ENCODE data around the gene CBX6. TPM values are rescaled to one million over a fixed set of nuclear protein-coding genes. Genes with fewer than 3 reads are reported as not detected.
"Not testable (repeated sequence)": the region's sequence is repeated elsewhere in the genome, so short reads cannot be mapped to it uniquely, and the experiment has no call there.

Gene CBX6
- total and polyA plus RNA-seq, 8 donors: 22.5 to 44.6 (median 27.9) TPM

DNA sequence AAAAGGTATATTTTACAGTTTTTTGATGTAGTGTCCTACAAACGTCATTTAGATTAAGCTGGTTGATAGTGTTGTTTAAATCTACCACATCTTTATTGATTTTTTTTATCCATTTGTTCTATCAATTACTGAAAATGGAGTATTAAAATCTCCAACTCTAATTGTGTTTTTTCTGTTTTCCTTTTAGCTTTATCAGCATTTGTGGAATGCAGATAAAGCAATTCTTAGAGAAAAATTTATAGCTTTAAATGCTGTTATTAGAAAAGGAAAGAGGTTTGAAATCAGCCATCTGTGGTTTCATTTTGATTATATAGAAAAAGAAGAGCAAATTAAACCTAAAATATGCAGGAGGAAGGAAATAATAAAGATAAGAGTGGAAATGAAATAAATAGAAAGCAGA, 39.4 kb upstream of the CBX6 start:
- no peak for FAIRE-seq
- WGBS, 2 donors: 36 to 43% methylated on average over 1 of the region's 1 CpG
- no peaks in the 10 kb centered on the region for H3K9me3 ChIP-seq
- no peak for ATAC-seq
- no peaks in the 10 kb centered on the region for H3K4me1 ChIP-seq
- DNase-seq: no peak
- no peaks in the 10 kb centered on the region for H3K27me3 ChIP-seq
- intact Hi-C loops (cut with DNase I): no loop called here
- TF ChIP-seq, protein P1, sequence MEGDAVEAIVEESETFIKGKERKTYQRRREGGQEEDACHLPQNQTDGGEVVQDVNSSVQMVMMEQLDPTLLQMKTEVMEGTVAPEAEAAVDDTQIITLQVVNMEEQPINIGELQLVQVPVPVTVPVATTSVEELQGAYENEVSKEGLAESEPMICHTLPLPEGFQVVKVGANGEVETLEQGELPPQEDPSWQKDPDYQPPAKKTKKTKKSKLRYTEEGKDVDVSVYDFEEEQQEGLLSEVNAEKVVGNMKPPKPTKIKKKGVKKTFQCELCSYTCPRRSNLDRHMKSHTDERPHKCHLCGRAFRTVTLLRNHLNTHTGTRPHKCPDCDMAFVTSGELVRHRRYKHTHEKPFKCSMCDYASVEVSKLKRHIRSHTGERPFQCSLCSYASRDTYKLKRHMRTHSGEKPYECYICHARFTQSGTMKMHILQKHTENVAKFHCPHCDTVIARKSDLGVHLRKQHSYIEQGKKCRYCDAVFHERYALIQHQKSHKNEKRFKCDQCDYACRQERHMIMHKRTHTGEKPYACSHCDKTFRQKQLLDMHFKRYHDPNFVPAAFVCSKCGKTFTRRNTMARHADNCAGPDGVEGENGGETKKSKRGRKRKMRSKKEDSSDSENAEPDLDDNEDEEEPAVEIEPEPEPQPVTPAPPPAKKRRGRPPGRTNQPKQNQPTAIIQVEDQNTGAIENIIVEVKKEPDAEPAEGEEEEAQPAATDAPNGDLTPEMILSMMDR (IDR thresholded peaks at IDR 0.05): no peak
- no peaks in the 10 kb centered on the region for H3K36me3 ChIP-seq
- no peak overlapping the region for H3K4me3 ChIP-seq
- no peak overlapping the region for H3K27ac ChIP-seq

DNA sequence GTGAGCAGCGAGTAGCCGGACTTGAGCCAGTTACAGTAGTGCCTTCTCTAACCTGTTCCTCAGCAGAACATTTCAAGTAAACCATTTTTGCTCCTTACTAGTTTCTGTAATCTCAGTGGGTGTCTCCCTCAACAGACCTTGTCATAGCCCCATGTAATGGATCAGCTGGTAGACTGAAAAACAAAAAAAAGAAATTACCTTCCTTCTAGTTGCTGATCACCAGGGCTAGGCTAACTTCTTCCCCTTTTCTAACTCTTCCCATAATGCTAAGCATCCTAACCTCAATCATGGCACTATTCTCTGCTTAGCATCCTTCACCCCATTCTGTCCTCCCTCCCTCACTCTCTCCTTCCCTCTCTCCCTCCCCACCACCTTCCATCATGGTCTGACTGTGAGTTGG, 35.8 kb upstream of the CBX6 start:
- no peak for DNase-seq
- TF ChIP-seq, protein P1 (IDR thresholded peaks at IDR 0.05): no peak
- no peak overlapping the region for H3K27ac ChIP-seq
- 80 to 90% methylated on average over 2 of the region's 2 CpGs for WGBS, 2 donors
- intact Hi-C loops (cut with DNase I): no loop called here
- no peaks in the 10 kb centered on the region for H3K27me3 ChIP-seq
- no peak for FAIRE-seq
- H3K9me3 ChIP-seq: no peaks in the 10 kb centered on the region
- H3K4me1 ChIP-seq: no peaks in the 10 kb centered on the region
- no peak overlapping the region for H3K4me3 ChIP-seq
- no peak for ATAC-seq
- no peaks in the 10 kb centered on the region for H3K36me3 ChIP-seq

DNA sequence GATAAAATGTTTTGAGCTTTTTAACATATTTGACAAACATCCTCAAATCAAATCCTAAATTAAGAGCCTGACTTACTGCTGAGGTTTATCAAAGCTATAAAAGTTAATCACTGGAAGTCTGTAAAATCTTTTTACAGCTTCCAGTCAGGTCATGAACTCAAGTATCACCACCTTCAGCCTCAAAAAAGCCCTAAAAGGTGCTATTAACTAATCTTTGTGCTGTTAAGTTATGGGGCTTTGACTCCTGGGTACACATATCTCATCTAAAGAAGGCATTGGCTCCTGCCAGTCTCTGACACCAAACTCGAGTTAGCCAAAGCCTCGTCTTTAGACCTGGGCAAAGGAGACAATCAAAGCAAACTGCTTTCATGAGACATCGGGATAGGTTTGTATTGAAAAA, 34.0 kb upstream of the CBX6 start:
- no peaks in the 10 kb centered on the region for H3K9me3 ChIP-seq
- TF ChIP-seq, protein P1 (IDR thresholded peaks at IDR 0.05): no peak
- no peak overlapping the region for H3K4me3 ChIP-seq
- H3K36me3 ChIP-seq: no peaks in the 10 kb centered on the region
- ATAC-seq (no peak), DNase-seq (no peak), FAIRE-seq (peak; percentile 41)
- no peaks in the 10 kb centered on the region for H3K27me3 ChIP-seq
- no peak overlapping the region for H3K27ac ChIP-seq
- intact Hi-C loops (cut with DNase I): no loop called here
- H3K4me1 ChIP-seq: no peaks in the 10 kb centered on the region
- WGBS, 2 donors: 77 to 89% methylated on average over 3 of the region's 3 CpGs

DNA sequence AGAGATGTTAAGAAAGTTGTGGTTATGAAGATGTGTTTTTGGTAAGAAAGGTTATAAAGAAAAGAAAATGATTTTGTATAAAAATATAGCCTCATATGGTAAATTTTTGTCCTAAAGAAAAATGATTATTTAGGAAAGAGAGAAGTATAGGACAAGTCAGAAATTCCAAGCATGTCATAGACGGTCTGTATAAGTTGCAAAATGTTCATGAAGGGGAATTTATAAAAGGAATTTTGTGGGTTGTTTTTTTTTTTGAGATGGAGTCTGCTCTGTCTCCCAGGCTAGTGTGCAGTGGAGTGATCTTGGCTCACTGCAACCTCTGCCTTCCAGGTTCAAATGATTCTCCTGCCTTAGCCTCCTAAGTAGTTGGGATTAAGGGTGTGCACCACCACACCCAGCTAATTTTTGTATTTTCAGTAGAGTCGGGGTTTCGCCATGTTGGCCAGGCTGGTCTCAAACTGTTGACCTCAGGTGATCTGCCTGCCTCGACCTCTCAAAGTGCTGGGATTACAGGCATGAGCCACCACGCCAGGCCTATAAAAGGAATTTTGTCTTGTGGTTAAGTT, 32.1 kb upstream of the CBX6 start:
- ATAC-seq, H3K9me3 ChIP-seq, DNase-seq: not testable (repeated sequence)

DNA sequence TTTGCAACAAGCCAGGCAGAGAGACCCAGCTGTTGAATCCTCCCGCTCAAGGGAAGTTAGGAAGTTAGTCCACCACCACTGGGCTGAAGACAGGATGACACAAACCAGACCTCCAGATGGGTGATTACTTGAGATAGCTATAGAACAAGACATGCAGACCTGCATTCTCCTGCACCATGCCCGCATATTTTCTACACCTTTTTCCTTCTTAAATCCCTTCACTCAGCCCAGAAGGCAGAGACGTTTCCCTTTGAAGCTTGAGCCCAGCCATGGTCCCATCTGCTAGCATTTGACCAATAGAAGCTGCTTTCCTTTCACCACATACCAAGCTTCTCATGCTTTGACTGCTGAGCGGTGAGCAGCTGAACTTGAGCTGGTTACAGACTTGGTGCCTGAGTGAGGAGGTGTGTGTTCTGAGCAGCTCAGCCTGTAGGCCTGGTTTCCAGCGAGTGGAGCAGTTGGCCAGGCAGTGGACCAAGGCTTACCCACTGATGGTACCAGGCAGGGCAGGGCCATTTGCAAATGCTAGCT, 29.2 kb upstream of the CBX6 start:
- Histone ChIP-seq H3K4me3 (no peak overlapping the region), H3K9me3 (no peaks in the 10 kb centered on the region), H3K36me3 (no peaks in the 10 kb centered on the region), H3K27me3 (no peaks in the 10 kb centered on the region), H3K27ac (no peak overlapping the region), H3K4me1 (no peaks in the 10 kb centered on the region)
- TF ChIP-seq, protein P1 (IDR thresholded peaks at IDR 0.05): no peak
- ATAC-seq (no peak), DNase-seq (no peak), FAIRE-seq (no peak)
- WGBS, 2 donors: 82 to 85% methylated on average over 5 of the region's 5 CpGs
- intact Hi-C loops (cut with DNase I): no loop called here

More for the DNA sequence above, 32.1 kb upstream of the CBX6 start:
- H3K27ac ChIP-seq; H3K4me3 ChIP-seq; H3K36me3 ChIP-seq; intact Hi-C loops (cut with DNase I); FAIRE-seq; H3K4me1 ChIP-seq; H3K27me3 ChIP-seq: not testable (repeated sequence)
- WGBS, 2 donors: 50 to 75% methylated on average over 5 of the region's 5 CpGs

All from pancreas (tissue), 10 donors.